HCT116 (cell line): ENCODE measurements around the gene CD247. TPM values are rescaled to one million over a fixed set of nuclear protein-coding genes. Genes with fewer than 3 reads are reported as not detected.

ENCODE experiments used
- ATAC-seq: fragments of 200-7000 bp; cut with Tn5 transposase; 2 replicates; pipeline ENCODE4 v1.9.1; 2020; ENCODE audit warnings: mild to moderate bottlenecking, moderate library complexity
- BruUV-seq: library from RNA; stranded (reverse); fragments of 400-500 nt; replicated peaks from 2 replicates; lab custom pipeline; 2021; lab: Mats Ljungman, UMichigan
- CTCF ChIA-PET: fragments of 300-600 bp; sonication (Branson Sonifier 250); formaldehyde crosslinking; loops from one replicate; lab custom pipeline; 2021; ENCODE audit warnings: antibody characterized with exemption; lab: Charles Lee
- POLR2A ChIA-PET: fragments of 300-600, 350-600 bp; sonication (Branson Sonifier 250); formaldehyde crosslinking; loops from one replicate; lab custom pipeline; 2021; ENCODE audit warnings: antibody characterized with exemption; lab: Charles Lee
- RAD21 ChIA-PET, 2 experiments: fragments of 300-600 bp; sonication (Branson Sonifier 250); formaldehyde crosslinking; loops; one replicate each; lab custom pipeline; 2023; ENCODE audit warnings: low total read pairs in 2 of 2; ENCODE audit not compliant: uncharacterized antibody in 2 of 2, unreplicated experiment in 2 of 2, low non-redundant PET in 1 of 2; lab: Charles Lee
- DNase-seq: peaks from one replicate; pipeline ENCODE4 v3.0.0-alpha.2; 2010; ENCODE audit warnings: low read depth, low spot score
- H2AFZ ChIP-seq: fragments of 200-600 bp; shearing (Covaris generic), sonication (generic); 2 replicates; pipeline ENCODE4 v1.6.1; 2017; ENCODE audit warnings: low read depth, mixed run types, mixed read lengths, antibody characterized with exemption, low read length; ENCODE audit not compliant: poor library complexity, severe bottlenecking
- H3K27ac ChIP-seq: 2 replicates; pipeline ENCODE4 v1.5.1; 2012; ENCODE audit warnings: low read depth, low read length
- H3K27me3 ChIP-seq: fragments of 200-600 bp; sonication (generic); 2 replicates; pipeline ENCODE4 v1.6.1; 2016; ENCODE audit warnings: mixed run types, low read length, mixed read lengths; ENCODE audit not compliant: insufficient read depth
- H3K36me3 ChIP-seq, 2 experiments: fragments of 200-500 bp in 1 of 2; fragments of 200-600 bp in 1 of 2; sonication (Bioruptor generic) in 1 of 2; sonication (generic) in 1 of 2; 2 replicates each; pipeline versions ENCODE4 v1.5.1 to v1.6.1; 2014 to 2016; ENCODE audit warnings: low read length in 2 of 2, inconsistent platforms in 1 of 2, mixed read lengths in 1 of 2, mixed run types in 1 of 2; ENCODE audit not compliant: insufficient read depth in 2 of 2, control insufficient read depth in 1 of 2
- H3K4me1 ChIP-seq, 2 experiments: fragments of 200-600 bp in 1 of 2; sonication (generic) in 1 of 2; 2 replicates each; pipeline versions ENCODE4 v1.5.1 to v1.6.1; 2012 to 2017; ENCODE audit warnings: low read length in 2 of 2, inconsistent platforms in 1 of 2, mild to moderate bottlenecking in 1 of 2, mixed read lengths in 1 of 2, mixed run types in 1 of 2, moderate library complexity in 1 of 2; ENCODE audit not compliant: insufficient read depth in 2 of 2, control insufficient read depth in 1 of 2
- H3K4me2 ChIP-seq: fragments of 200-600 bp; sonication (generic); 2 replicates; pipeline ENCODE4 v1.6.1; 2017; ENCODE audit warnings: mixed run types, low read length, mixed read lengths
- H3K4me3 ChIP-seq, 2 experiments: fragments of 200-600 bp in 1 of 2; sonication (generic) in 1 of 2; replicated peaks in 1 of 2; 2 replicates each; pipeline ENCODE4 v1.5.1; 2011 to 2016; ENCODE audit warnings: low read length in 2 of 2, control low read depth in 1 of 2, low read depth in 1 of 2, mild to moderate bottlenecking in 1 of 2, mixed read lengths in 1 of 2, mixed run types in 1 of 2
- H3K79me2 ChIP-seq: fragments of 200-600 bp; sonication (generic); 2 replicates; pipeline ENCODE4 v1.6.1; 2017; ENCODE audit warnings: mild to moderate bottlenecking, mixed run types, low read length, moderate library complexity, mixed read lengths; ENCODE audit not compliant: insufficient read depth
- H3K9ac ChIP-seq: fragments of 200-600 bp; sonication (generic); 2 replicates; pipeline ENCODE4 v1.6.1; 2016; ENCODE audit warnings: low read length, mixed read lengths
- H3K9me2 ChIP-seq: fragments of 200-600 bp; sonication (generic), shearing (Covaris generic); 2 replicates; pipeline ENCODE4 v1.6.1; 2017; ENCODE audit warnings: mixed run types, mild to moderate bottlenecking, moderate library complexity; ENCODE audit not compliant: insufficient read depth
- H3K9me3 ChIP-seq, 2 experiments: fragments of 200-500 bp in 1 of 2; fragments of 200-600 bp in 1 of 2; sonication (Bioruptor generic) in 1 of 2; sonication (generic) in 1 of 2; 2 replicates each; pipeline ENCODE4 v1.6.1; 2014 to 2017; ENCODE audit warnings: low read length in 2 of 2, mixed read lengths in 2 of 2, inconsistent platforms in 1 of 2, low read depth in 1 of 2, mild to moderate bottlenecking in 1 of 2, mixed run types in 1 of 2, moderate library complexity in 1 of 2; ENCODE audit not compliant: control insufficient read depth in 1 of 2, insufficient read depth in 1 of 2
- H4K20me1 ChIP-seq: fragments of 200-600 bp; sonication (generic), shearing (Covaris generic); 2 replicates; pipeline ENCODE4 v1.6.1; 2017; ENCODE audit warnings: mixed run types, mild to moderate bottlenecking, moderate library complexity; ENCODE audit not compliant: insufficient read depth
- CBX3 ChIP-seq: IDR thresholded peaks from 2 replicates; pipeline ENCODE4 v1.6.1; 2012; ENCODE audit warnings: low read depth
- CTCF ChIP-seq, 3 experiments: fragments of 200-600 bp in 1 of 3; sonication (generic) in 1 of 3; IDR thresholded peaks in 2 of 3; conservative IDR thresholded peaks in 1 of 3; 2 replicates each; pipeline ENCODE4 v1.5.1; 2012 to 2017; ENCODE audit warnings: low read depth in 2 of 3, low read length in 2 of 3, antibody characterized with exemption in 1 of 3, borderline replicate concordance in 1 of 3, control low read depth in 1 of 3, mild to moderate bottlenecking in 1 of 3, mixed read lengths in 1 of 3, mixed run types in 1 of 3, moderate library complexity in 1 of 3; ENCODE audit not compliant: insufficient read depth in 1 of 3
- EGR1 ChIP-seq: IDR thresholded peaks from 2 replicates; pipeline ENCODE4 v1.6.1; 2012; ENCODE audit warnings: low read depth
- ELF1 ChIP-seq: IDR thresholded peaks from 2 replicates; pipeline ENCODE4 v1.6.1; 2012; ENCODE audit warnings: low read depth, borderline replicate concordance
- EZH2 ChIP-seq: fragments of 200-600 bp; sonication (generic); IDR thresholded peaks from 2 replicates; pipeline ENCODE4 v1.6.1; 2017; ENCODE audit warnings: antibody characterized with exemption, mixed run types
- JUND ChIP-seq: IDR thresholded peaks from 2 replicates; pipeline ENCODE4 v1.6.1; 2012
- POLR2A ChIP-seq: IDR thresholded peaks from 2 replicates; pipeline ENCODE4 v1.7.0; 2011; ENCODE audit warnings: borderline replicate concordance; ENCODE audit not compliant: insufficient read depth, insufficient read length; ENCODE audit errors: extremely low read depth
- POLR2AphosphoS5 ChIP-seq: IDR thresholded peaks from 2 replicates; pipeline ENCODE4 v1.6.1; 2011; ENCODE audit warnings: mild to moderate bottlenecking, low read depth, low read length, moderate library complexity
- RAD21 ChIP-seq: IDR thresholded peaks from 2 replicates; pipeline ENCODE4 v1.6.1; 2012; ENCODE audit warnings: low read depth, mild to moderate bottlenecking
- SIN3A ChIP-seq: IDR thresholded peaks from 2 replicates; pipeline ENCODE4 v1.6.1; 2012; ENCODE audit warnings: low read depth
- SRF ChIP-seq: IDR thresholded peaks from 2 replicates; pipeline ENCODE4 v1.6.1; 2012; ENCODE audit warnings: low read depth
- YY1 ChIP-seq: IDR thresholded peaks from 2 replicates; pipeline ENCODE4 v1.6.1; 2011; ENCODE audit warnings: low read length, low read depth, moderate library complexity, mild to moderate bottlenecking; ENCODE audit not compliant: insufficient replicate concordance; ENCODE audit errors: extremely low read depth
- ZFX ChIP-seq: fragments of 450-650 bp; IDR thresholded peaks from 2 replicates; pipeline ENCODE4 v1.6.1; 2017
- intact Hi-C: fragments of 100-400 bp; cut with micrococcal nuclease; formaldehyde crosslinking; loops from 2 replicates; pipeline ENCODE4 v1.10.0; 2022
- total RNA-seq: library from RNA; stranded (reverse); gene quantifications from one replicate; pipeline ENCODE4 v1.2.1, GENCODE V29; 2021; ENCODE audit not compliant: unreplicated experiment
- TF ChIP-seq, protein P1 (sequence below): IDR thresholded peaks from 2 replicates; pipeline ENCODE4 v1.6.1; 2012; ENCODE audit warnings: low read depth
- TF ChIP-seq, protein P2 (sequence below): IDR thresholded peaks from 2 replicates; pipeline ENCODE4 v1.6.1; 2012
- TF ChIP-seq, protein P3 (sequence below): IDR thresholded peaks from 2 replicates; pipeline ENCODE4 v1.6.1; 2012

CD247 gene
- total RNA-seq, 1 experiment from 2014 or later = 0.57 TPM

DNA sequence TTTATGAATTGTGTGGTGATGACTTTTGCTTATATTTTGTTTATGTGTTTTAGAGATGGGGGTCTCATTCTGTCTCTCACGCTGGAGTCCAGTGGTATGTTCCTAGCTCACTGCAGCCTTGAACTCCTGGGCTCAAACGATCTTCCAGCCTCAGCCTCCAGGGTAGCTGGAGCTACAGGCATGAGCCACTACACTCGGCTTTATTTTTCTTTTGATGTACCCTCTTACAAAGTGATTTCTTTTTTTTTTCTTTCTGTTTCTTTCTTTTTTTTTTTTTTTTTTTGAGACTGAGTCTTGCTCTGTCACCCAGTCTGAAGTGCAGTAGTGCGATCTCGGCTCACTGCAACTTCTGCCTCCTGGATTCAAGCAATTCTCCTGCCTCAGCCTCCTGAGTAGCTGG lies 46.8 kb downstream of the CD247 start (continued):
- TF ChIP-seq, protein P1, sequence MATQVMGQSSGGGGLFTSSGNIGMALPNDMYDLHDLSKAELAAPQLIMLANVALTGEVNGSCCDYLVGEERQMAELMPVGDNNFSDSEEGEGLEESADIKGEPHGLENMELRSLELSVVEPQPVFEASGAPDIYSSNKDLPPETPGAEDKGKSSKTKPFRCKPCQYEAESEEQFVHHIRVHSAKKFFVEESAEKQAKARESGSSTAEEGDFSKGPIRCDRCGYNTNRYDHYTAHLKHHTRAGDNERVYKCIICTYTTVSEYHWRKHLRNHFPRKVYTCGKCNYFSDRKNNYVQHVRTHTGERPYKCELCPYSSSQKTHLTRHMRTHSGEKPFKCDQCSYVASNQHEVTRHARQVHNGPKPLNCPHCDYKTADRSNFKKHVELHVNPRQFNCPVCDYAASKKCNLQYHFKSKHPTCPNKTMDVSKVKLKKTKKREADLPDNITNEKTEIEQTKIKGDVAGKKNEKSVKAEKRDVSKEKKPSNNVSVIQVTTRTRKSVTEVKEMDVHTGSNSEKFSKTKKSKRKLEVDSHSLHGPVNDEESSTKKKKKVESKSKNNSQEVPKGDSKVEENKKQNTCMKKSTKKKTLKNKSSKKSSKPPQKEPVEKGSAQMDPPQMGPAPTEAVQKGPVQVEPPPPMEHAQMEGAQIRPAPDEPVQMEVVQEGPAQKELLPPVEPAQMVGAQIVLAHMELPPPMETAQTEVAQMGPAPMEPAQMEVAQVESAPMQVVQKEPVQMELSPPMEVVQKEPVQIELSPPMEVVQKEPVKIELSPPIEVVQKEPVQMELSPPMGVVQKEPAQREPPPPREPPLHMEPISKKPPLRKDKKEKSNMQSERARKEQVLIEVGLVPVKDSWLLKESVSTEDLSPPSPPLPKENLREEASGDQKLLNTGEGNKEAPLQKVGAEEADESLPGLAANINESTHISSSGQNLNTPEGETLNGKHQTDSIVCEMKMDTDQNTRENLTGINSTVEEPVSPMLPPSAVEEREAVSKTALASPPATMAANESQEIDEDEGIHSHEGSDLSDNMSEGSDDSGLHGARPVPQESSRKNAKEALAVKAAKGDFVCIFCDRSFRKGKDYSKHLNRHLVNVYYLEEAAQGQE = no peak
- no peak for TF ChIP-seq YY1
- TF ChIP-seq ZFX = no peak
- no peak for TF ChIP-seq EGR1
- TF ChIP-seq RAD21 = no peak
- TF ChIP-seq CBX3 = no peak
- TF ChIP-seq SRF = no peak
- no peak for TF ChIP-seq POLR2AphosphoS5
- TF ChIP-seq SIN3A = no peak
- no peak for TF ChIP-seq ELF1
- TF ChIP-seq JUND = no peak
- TF ChIP-seq, protein P2, sequence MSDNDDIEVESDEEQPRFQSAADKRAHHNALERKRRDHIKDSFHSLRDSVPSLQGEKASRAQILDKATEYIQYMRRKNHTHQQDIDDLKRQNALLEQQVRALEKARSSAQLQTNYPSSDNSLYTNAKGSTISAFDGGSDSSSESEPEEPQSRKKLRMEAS = no peak

DNA sequence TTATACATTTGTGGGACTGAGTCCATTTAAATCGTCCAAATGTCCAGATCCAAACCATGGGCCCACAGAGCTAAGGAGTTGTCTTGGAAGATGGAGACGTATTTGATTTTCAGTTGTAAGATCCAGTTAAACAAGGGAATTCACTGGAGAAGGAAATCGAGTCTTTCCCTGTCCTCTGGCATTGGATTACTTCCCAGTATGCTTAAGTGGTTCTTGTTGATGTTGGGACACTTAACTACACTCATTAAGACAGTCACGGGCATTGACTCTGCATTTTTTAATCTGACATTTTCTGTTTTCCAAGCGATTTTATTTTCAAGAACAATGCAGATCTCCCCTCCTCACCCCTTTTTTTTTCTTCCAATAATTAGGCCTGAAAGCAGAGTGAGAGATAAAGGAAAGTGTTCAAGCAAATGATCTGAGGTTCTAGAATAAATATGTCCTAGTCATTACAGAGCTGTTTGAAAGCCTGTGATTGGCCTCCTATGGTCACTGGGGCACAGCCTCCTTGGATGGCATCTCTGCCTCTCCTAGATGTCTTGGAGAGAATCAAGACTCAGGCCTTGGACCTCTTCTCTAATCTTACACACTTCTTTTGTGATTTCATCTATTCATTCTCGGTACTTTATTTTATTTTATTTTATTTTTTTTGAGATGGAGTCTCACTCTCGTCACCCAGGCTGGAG lies 48.9 kb downstream of the CD247 start:
- no peaks in the 10 kb centered on the region for H3K36me3 ChIP-seq
- no peak for TF ChIP-seq EZH2
- no peak for TF ChIP-seq EGR1
- TF ChIP-seq POLR2A = no peak
- TF ChIP-seq, protein P1 = no peak
- no peak for TF ChIP-seq YY1
- TF ChIP-seq, protein P3, sequence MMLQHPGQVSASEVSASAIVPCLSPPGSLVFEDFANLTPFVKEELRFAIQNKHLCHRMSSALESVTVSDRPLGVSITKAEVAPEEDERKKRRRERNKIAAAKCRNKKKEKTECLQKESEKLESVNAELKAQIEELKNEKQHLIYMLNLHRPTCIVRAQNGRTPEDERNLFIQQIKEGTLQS = no peak
- TF ChIP-seq CTCF (IDR thresholded peaks at IDR 0.05 in 2 of 3, conservative IDR thresholded peaks at IDR 0.05 in 1 of 3; ENCODE audit: borderline replicate concordance in 1 of 3, insufficient read depth in 1 of 3, low read depth in 2 of 3, low read length in 2 of 3) = no peak
- TF ChIP-seq ELF1 = no peak
- no peaks in the 10 kb centered on the region for H3K4me1 ChIP-seq
- no peaks in the 10 kb centered on the region for H3K79me2 ChIP-seq
- H3K4me3 ChIP-seq = no peak overlapping the region
- no peak for DNase-seq
- H3K9ac ChIP-seq = no peak overlapping the region
- no peak overlapping the region for H3K4me2 ChIP-seq
- ChIA-PET POLR2A (no interaction called here), RAD21 (no interaction called here), CTCF (no interaction called here)
- no peaks in the 10 kb centered on the region for H4K20me1 ChIP-seq
- intact Hi-C loops = no loop called here
- no peaks in the 10 kb centered on the region for H3K9me3 ChIP-seq
- no peaks in the 10 kb centered on the region for H3K9me2 ChIP-seq
- no TSS peak for BruUV-seq
- no peak for ATAC-seq
- peak overlapping the region; percentile 24 for H2AFZ ChIP-seq
- no peaks in the 10 kb centered on the region for H3K27me3 ChIP-seq
- H3K27ac ChIP-seq = no peak overlapping the region
